Measurements from ENCODE around the gene FNBP1. TPM values are rescaled to one million over a fixed set of nuclear protein-coding genes. Genes with fewer than 3 reads are reported as not detected.

FNBP1 gene
- total RNA-seq, 1 experiment from 2014 or later: 36.5 TPM

GRCh38 chr9:129899620-129900019 is 143.4 kb downstream of the FNBP1 start:
- Histone ChIP-seq H3K9ac (ENCODE audit: extremely low read depth, insufficient read length, low read length) (no peak overlapping the region), H3K4me2 (ENCODE audit: insufficient read depth, insufficient read length, low read length) (no peak overlapping the region), H2BK20ac (ENCODE audit: low read depth, low read length, poor library complexity, severe bottlenecking) (no peak overlapping the region), H2BK15ac (ENCODE audit: low read depth, low read length) (no peak overlapping the region), H3K27me3 (ENCODE audit: insufficient read depth, low read length) (no peaks in the 10 kb centered on the region), H3K18ac (ENCODE audit: insufficient read length, low read depth, low read length) (no peak overlapping the region), H3K27ac (ENCODE audit: insufficient read length, low read depth, low read length) (no peak overlapping the region), H3K79me1 (ENCODE audit: insufficient read depth, low read depth, low read length, poor library complexity, severe bottlenecking) (no peaks in the 10 kb centered on the region), H3K4me1 (ENCODE audit: insufficient read depth, low read length) (no peaks in the 10 kb centered on the region; the same call in 1 of the 2 replicates), H4K5ac (ENCODE audit: insufficient read length, low read depth, low read length) (no peak overlapping the region), H2AFZ (ENCODE audit: low read length) (no peak overlapping the region), H2BK5ac (ENCODE audit: insufficient read length, low read length) (no peak overlapping the region), H3K23me2 (ENCODE audit: insufficient read length, low read depth, low read length, poor library complexity, severe bottlenecking) (no peaks in the 10 kb centered on the region), H3K56ac (ENCODE audit: insufficient read length, low read depth, low read length) (no peak overlapping the region), H4K91ac (ENCODE audit: insufficient read length, low read depth, low read length) (no peak overlapping the region), H4K8ac (replicated peaks; ENCODE audit: insufficient read length, low read depth, low read length) (no peak overlapping the region), H4K20me1 (ENCODE audit: control insufficient read depth, insufficient read depth, insufficient read length) (no peaks in the 10 kb centered on the region), H3K4ac (ENCODE audit: low read depth, low read length) (no peak overlapping the region), H2BK12ac (ENCODE audit: insufficient read length, low read depth, low read length) (no peak overlapping the region), H2BK120ac (ENCODE audit: low read depth, low read length, poor library complexity, severe bottlenecking) (no peak overlapping the region), H2AK5ac (ENCODE audit: insufficient read length, low read length) (no peak overlapping the region), H3K14ac (ENCODE audit: insufficient read depth, low read length) (no peak overlapping the region), H3K23ac (ENCODE audit: insufficient read length, low read depth, low read length) (no peak overlapping the region), H3T11ph (ENCODE audit: low read length) (no peak overlapping the region), H3K9me3 (ENCODE audit: control insufficient read depth, low read depth, low read length) (no peaks in the 10 kb centered on the region), H3K79me2 (ENCODE audit: insufficient read depth, low read length) (no peaks in the 10 kb centered on the region)
- no peak overlapping the region for H3K4me3 Mint-ChIP-seq
- no peak for TF ChIP-seq CTCF (conservative IDR thresholded peaks at IDR 0.05)
- H3K27me3 Mint-ChIP-seq (ENCODE audit: low read depth): no peaks in the 10 kb centered on the region
- DNase-seq: no peak
- H3K27ac Mint-ChIP-seq: peak overlapping the region; percentile 14 to 75 (median 67); a peak in 5 of 7 replicates
- WGBS (ENCODE audit: extremely low coverage, insufficient read length, low lambda C conversion rate): no CpG with 5 or more reads among the region's 2 CpGs
- peaks cover 4 to 8% of the 10 kb centered on the region in 2 experiments for H3K4me1 Mint-ChIP-seq
- H3K9me3 Mint-ChIP-seq: no peaks in the 10 kb centered on the region; a peak in 1 of 5 replicates
- peaks cover 21 to 56% (median 49%) of the 10 kb centered on the region in 3 experiments; a peak in 6 of 7 replicates for H3K36me3 Mint-ChIP-seq (ENCODE audit: insufficient read depth in 1 of 3, low read depth in 3 of 3)
